Aorta (tissue), 5 donors: ENCODE data around the gene ATP6V1G1. TPM values are rescaled to one million over a fixed set of nuclear protein-coding genes. Genes with fewer than 3 reads are reported as not detected.

Experiments
- ATAC-seq: fragments of 200-7000 bp; cut with Tn5 transposase; one replicate; pipeline ENCODE4 v1.9.1; 2022; ENCODE audit warnings: moderate library complexity; ENCODE audit not compliant: low FRiP score
- DNase-seq, 2 donors: peaks; one replicate each; pipeline ENCODE4 v3.0.0-alpha.2; 2020
- H3K27ac ChIP-seq, 2 donors: one replicate each; pipeline ENCODE4 v1.5.1; 2013; ENCODE audit warnings: low read length in 2 of 2, mild to moderate bottlenecking in 2 of 2, moderate library complexity in 2 of 2, control low read depth in 1 of 2, inconsistent platforms in 1 of 2, low read depth in 1 of 2
- H3K27me3 ChIP-seq, 2 donors: one replicate each; pipeline ENCODE4 v1.6.1; 2013; ENCODE audit warnings: control low read depth in 1 of 2, low read length in 1 of 2, mild to moderate bottlenecking in 1 of 2, moderate library complexity in 1 of 2; ENCODE audit not compliant: insufficient read depth in 2 of 2, control insufficient read depth in 1 of 2
- H3K36me3 ChIP-seq, 2 donors: one replicate each; pipeline ENCODE4 v1.6.1; 2013; ENCODE audit warnings: control low read depth in 1 of 2, low read length in 1 of 2, mild to moderate bottlenecking in 1 of 2; ENCODE audit not compliant: insufficient read depth in 2 of 2, control insufficient read depth in 1 of 2
- H3K4me1 ChIP-seq, 2 donors: one replicate each; pipeline ENCODE4 v1.6.1; 2013; ENCODE audit warnings: low read length in 2 of 2, control low read depth in 1 of 2, mild to moderate bottlenecking in 1 of 2, moderate library complexity in 1 of 2; ENCODE audit not compliant: insufficient read depth in 2 of 2, control insufficient read depth in 1 of 2
- H3K4me3 ChIP-seq, 2 donors: one replicate each; pipeline ENCODE4 v1.5.1; 2013; ENCODE audit warnings: low read length in 2 of 2, control low read depth in 1 of 2, mild to moderate bottlenecking in 1 of 2
- H3K9me3 ChIP-seq: one replicate; pipeline ENCODE4 v1.6.1; 2013; ENCODE audit warnings: mild to moderate bottlenecking, low read length; ENCODE audit not compliant: control insufficient read depth
- WGBS, 2 donors: extraction: QIAGEN DNeasy Blood & Tissue Kit; methylation state at CpG; one replicate each; pipeline ENCODE4 v1.1.7; 2013; 5-methylcytosine and 5-hydroxymethylcytosine counted together
- intact Hi-C, 2 donors: fragments of 100-400 bp; cut with DNase I; formaldehyde crosslinking; loops; one replicate each; pipeline versions ENCODE4 v1.14.2 to v1.15.0; 2022
- polyA plus RNA-seq, 2 donors: library from polyadenylated mRNA; stranded (reverse); fragments of 200-250 nt; gene quantifications; one replicate each; pipeline ENCODE4 v1.2.3, GENCODE V29; 2013
- total RNA-seq, 2 donors: library from RNA; stranded (reverse); fragmentation: NEBNext Ultra II Directional; extraction: Animal tissue kit (Norgen Biotek cat#: 25700); gene quantifications; one replicate each; pipeline ENCODE4 v1.2.1, GENCODE V29; 2021
- donor health status: healthy with polysubstance abuse.
- donor health status: Bipolar disorder and iron deficiency.
- donor health status: DM: no; HTN: no; CAD: no.
- donor health status: DM: no; HTN: no; CAD: no.
- donor health status: DM: yes; HTN: yes; CAD: no.

ATP6V1G1 gene
- total and polyA plus RNA-seq, 4 donors, result 55.8 to 166 (median 83.6) TPM

GRCh38 chr9:114552706-114553105 is 34.9 kb upstream of the ATP6V1G1 start:
- Histone ChIP-seq H3K27ac (no peak overlapping the region), H3K4me3 (no peak overlapping the region), H3K27me3 (no peaks in the 10 kb centered on the region), H3K36me3 (no peaks in the 10 kb centered on the region), H3K4me1 (no peaks in the 10 kb centered on the region), H3K9me3 (peaks cover 3% of the 10 kb centered on the region)
- 83 to 92% methylated on average over 5 of the region's 5 CpGs for WGBS, 2 donors
- intact Hi-C loops, result no loop called here
- ATAC-seq, result no peak
- DNase-seq, result no peak

DNA sequence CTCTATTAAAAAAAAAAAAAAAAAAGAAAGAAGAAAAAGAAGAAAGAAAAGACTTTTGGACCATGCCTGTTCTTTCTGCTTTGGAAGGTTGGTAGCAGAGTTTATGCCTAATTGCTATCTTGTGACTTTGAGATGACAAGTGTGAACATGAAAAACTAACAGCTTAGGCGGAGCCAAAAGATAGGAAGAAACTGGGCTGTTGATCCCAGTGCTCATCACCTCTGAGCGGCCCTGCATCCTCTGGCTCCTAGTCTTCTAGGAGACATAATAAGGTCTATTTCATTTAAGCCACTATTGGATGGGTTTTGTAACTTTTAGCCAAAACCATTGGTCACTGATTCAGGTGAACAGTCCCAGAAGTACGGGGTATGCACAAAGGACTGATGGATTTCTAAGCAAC is 34.4 kb upstream of the ATP6V1G1 start:
- H3K9me3 ChIP-seq, result peaks cover 1% of the 10 kb centered on the region
- ATAC-seq (no peak), DNase-seq (no peak)
- no peaks in the 10 kb centered on the region for H3K27me3 ChIP-seq
- intact Hi-C loops, result no loop called here
- H3K4me1 ChIP-seq, result no peaks in the 10 kb centered on the region
- 94 to 95% methylated on average over 3 of the region's 3 CpGs for WGBS, 2 donors
- no peak overlapping the region for H3K4me3 ChIP-seq
- H3K36me3 ChIP-seq, result no peaks in the 10 kb centered on the region
- H3K27ac ChIP-seq, result no peak overlapping the region

DNA sequence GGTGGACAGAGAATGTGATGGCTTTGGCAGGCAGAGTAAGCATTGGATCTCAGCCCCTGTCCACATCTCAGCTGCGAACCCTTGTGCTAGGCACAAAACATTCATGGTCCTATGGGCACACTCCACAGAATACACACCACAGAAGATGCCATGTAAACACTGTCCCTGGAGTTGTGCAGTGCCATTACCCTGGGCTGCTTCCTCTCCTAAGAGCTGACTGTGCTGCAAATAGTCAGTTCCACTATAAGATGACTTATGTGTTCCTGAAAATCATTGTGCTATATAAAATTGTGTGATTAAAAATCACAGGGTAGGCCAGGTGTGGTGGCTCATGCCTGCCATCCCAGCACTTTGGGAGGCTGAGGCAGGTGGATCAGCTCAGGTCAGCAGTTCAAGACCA is 31.9 kb upstream of the ATP6V1G1 start:
- intact Hi-C loops, result no loop called here
- H3K27ac ChIP-seq, result no peak overlapping the region
- DNase-seq, result no peak

DNA sequence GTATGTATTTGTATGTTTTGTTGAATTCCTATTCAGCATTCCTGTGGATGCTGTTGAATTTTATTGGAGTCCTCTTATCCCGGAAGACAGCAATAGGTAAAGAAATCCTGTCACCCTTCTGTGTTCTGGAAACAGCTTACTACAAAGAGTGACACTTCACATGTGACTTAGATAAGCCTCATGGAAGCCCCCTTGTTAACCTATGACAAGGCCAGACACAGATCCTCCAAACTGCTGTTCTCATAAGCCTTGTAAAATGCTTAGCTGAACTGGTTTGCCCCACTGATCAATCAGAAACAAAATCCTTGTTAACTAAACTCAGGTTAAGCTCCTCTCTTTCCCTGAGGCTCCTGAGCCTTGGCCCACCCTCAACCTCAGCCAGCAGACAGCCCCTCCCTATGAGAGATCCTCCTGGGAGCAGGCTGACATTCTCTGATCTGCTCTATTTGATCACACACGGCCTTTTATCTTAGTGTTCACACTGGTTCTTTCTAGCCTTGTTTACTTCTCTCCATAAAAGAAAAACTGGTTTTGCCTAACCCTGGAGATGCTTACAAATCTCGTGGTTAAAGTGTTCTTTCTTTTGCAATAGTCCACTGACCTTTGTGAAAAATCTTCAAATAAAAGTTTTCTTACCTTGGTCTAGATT is 29.4 kb upstream of the ATP6V1G1 start:
- Histone ChIP-seq H3K27me3 (no peaks in the 10 kb centered on the region), H3K36me3 (no peaks in the 10 kb centered on the region), H3K9me3 (no peaks in the 10 kb centered on the region), H3K4me1 (no peaks in the 10 kb centered on the region), H3K4me3 (no peak overlapping the region), H3K27ac (no peak overlapping the region)
- intact Hi-C loops, result no loop called here
- 66 to 67% methylated on average over 3 of the region's 3 CpGs for WGBS, 2 donors
- DNase-seq (no peak), ATAC-seq (no peak)

More for the DNA sequence above, 31.9 kb upstream of the ATP6V1G1 start:
- ATAC-seq, result no peak
- H3K36me3 ChIP-seq, result no peaks in the 10 kb centered on the region
- 65 to 70% methylated on average over 1 of the region's 1 CpG for WGBS, 2 donors
- no peaks in the 10 kb centered on the region for H3K4me1 ChIP-seq
- no peaks in the 10 kb centered on the region for H3K9me3 ChIP-seq
- no peaks in the 10 kb centered on the region for H3K27me3 ChIP-seq
- H3K4me3 ChIP-seq, result no peak overlapping the region

DNA sequence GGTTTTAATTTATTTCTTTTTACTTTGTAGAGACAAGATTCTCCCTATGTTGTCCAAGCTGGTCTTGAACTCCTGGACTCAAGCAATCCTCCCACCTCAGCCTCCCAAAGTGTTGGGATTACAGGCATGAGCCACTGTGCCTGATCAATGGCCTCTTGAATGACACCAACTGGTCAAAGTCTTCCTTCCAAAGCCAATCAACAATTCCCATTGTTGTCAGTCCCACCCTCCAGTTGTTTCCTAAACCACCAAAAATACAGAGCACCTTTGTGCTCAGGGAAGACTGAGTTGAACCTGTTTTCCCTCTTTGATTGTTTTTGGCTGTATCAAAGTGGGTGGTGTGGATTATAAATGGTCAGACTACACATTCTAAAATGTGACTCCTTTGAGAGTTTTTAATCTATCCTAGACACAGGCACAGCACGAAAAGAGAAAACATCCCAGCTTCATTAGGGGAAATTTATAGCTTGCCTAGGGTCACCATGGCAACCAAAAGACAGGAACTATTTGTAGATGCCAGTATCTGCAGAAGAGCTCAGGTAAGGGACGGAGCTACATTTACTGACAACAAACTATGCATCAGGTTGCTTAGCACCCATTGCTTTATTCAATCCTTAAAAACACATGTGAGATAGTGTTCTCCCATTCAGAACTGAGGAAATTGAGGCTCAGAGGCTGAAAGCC is 27.6 kb upstream of the ATP6V1G1 start:
- H3K4me1 ChIP-seq, result no peaks in the 10 kb centered on the region
- no peaks in the 10 kb centered on the region for H3K9me3 ChIP-seq
- 30 to 49% methylated on average over 2 of the region's 2 CpGs for WGBS, 2 donors
- no peak overlapping the region for H3K4me3 ChIP-seq
- H3K27me3 ChIP-seq, result no peaks in the 10 kb centered on the region
- H3K27ac ChIP-seq, result no peak overlapping the region
- DNase-seq (no peak), ATAC-seq (no peak)
- H3K36me3 ChIP-seq, result no peaks in the 10 kb centered on the region
- intact Hi-C loops, result no loop called here

DNA sequence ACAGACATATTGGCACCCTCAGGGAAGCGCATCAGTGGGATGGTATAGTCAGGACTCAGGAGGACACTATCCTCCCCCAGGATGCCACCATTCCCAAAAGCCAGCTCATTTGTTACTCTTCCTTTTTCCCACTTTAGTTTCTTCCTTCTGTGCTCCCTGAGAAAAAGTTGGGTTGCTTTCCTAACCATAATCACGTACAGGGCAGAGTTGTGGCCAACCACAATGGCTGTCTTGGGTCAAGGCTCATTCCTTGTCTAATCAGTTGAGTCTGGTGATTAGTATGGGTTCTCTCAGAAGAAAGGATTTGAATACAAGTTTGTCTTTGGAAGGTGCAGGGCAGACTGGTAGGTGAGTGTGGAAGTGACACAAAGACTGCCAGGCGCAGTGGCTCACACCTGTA is 26.6 kb upstream of the ATP6V1G1 start:
- Histone ChIP-seq H3K36me3 (no peaks in the 10 kb centered on the region), H3K27me3 (no peaks in the 10 kb centered on the region), H3K4me1 (no peaks in the 10 kb centered on the region), H3K27ac (no peak overlapping the region), H3K4me3 (no peak overlapping the region), H3K9me3 (no peaks in the 10 kb centered on the region)
- 88 to 95% methylated on average over 3 of the region's 3 CpGs for WGBS, 2 donors
- intact Hi-C loops, result no loop called here
- DNase-seq (no peak), ATAC-seq (no peak)

DNA sequence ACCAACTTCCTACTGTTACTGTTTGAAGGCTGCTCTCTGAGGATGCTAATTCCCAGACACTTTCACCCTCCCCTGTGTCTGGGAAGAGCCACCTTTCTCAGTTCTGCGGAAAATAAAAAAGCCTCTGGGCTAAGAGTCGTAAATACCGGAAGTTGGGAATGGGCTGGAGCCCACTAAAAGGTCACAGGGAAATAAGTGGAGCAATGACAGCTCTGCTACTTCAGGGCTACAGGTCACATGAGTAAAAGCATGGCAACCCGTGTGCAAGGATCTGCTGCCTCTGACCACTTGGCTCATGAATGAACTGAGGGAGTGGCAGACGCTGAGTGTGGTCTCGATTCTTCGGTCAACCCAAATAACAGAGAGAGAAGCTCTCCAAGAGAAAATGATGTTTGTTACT is 25.8 kb upstream of the ATP6V1G1 start:
- H3K27me3 ChIP-seq, result no peaks in the 10 kb centered on the region
- ATAC-seq (no peak), DNase-seq (no peak)
- H3K4me1 ChIP-seq, result no peaks in the 10 kb centered on the region
- WGBS, 2 donors, result 55 to 67% methylated on average over 7 of the region's 7 CpGs
- no peaks in the 10 kb centered on the region for H3K36me3 ChIP-seq
- no peak overlapping the region for H3K4me3 ChIP-seq
- intact Hi-C loops, result no loop called here
- H3K9me3 ChIP-seq, result no peaks in the 10 kb centered on the region
- H3K27ac ChIP-seq, result no peak overlapping the region

- Histone ChIP-seq H3K9me3 (no peaks in the 10 kb centered on the region), H3K36me3 (no peaks in the 10 kb centered on the region), H3K27me3 (no peaks in the 10 kb centered on the region), H3K27ac (no peak overlapping the region), H3K4me3 (no peak overlapping the region), H3K4me1 (no peaks in the 10 kb centered on the region)
- intact Hi-C loops, result no loop called here
- DNase-seq, result no peak
- 78 to 87% methylated on average over 3 of the region's 3 CpGs for WGBS, 2 donors
- no peak for ATAC-seq
Observed at GRCh38 chr9:114565204-114565603, 22.4 kb upstream of the ATP6V1G1 start.

GRCh38 chr9:114570742-114571141 is 16.8 kb upstream of the ATP6V1G1 start:
- no peak for DNase-seq
- Histone ChIP-seq H3K36me3 (no peaks in the 10 kb centered on the region), H3K4me1 (no peaks in the 10 kb centered on the region), H3K27me3 (no peaks in the 10 kb centered on the region), H3K4me3 (no peak overlapping the region), H3K9me3 (no peaks in the 10 kb centered on the region), H3K27ac (no peak overlapping the region)
- no peak for ATAC-seq
- intact Hi-C loops, result no loop called here
- whole genome bisulfite sequencing, 2 donors, result 90% methylated on average over 7 of the region's 7 CpGs
